HG03066 (cell line): ENCODE measurements around the gene HADHB.
A peak's percentile ranks its signal among the peaks of the same experiment; 100 is the strongest.

Source experiments
- ATAC-seq: cut with Tn5 transposase; IDR thresholded peaks from one replicate; pipeline ENCODE4 v1.9.1; 2021; ENCODE audit warnings: low read depth; ENCODE audit not compliant: unreplicated experiment

HADHB gene

DNA sequence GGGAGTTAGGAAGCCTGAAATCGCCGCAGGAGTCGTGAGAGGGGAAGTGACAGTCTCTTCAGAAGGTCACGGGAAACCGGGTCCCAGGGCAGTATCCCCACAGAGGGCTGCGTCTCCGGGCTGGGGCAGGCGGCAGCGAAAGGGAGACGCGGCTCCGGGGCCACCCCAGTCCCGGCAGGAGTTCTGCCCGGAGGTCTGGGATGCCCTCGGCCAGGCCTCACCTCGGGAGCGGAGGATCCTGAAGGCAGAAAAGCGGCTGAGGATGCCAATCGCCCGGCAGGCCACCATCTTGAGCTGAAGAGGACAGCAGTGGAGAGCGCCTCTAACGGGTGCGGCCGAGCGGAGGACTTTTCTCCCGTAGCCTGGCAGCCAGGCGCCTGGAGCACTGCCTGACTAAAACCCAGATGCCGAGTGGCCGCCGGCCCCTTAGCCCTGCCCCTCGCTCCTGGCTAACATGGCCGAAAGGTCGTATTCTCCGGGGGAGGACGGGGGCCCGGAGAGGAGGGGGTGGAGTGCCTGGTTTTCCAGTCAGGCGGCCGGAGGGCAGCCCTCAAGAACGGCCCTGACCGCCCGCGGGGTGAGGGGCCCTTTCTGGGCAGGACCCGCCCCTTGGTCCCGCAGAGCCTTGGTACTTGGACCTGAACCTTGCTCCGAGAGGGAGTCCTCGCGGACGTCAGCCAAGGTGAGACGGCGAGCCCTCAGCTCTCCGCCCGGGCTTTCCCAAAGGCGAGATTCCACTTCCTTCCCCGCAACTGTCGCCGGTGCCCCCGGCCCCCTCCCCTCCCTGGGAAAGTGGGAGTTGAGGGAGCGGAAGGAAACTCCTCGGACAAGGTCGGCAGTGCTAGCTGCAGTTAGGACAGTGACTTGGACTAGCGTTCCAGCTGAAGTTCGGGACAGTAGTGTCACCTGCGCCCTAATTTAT, at the start of gene HADHB, which contains the start of gene HADHA:
Gene HADHB (plus strand): TSS at position 631 of the 922 bp plus-strand sequence. CDS start 9,316 bp downstream, outside the sequence.
Gene HADHA (minus strand): TSS at position 324 of the 922 bp plus-strand sequence. CDS start 36 bp downstream, at position 288.
- ATAC-seq = peak; percentile 60

DNA sequence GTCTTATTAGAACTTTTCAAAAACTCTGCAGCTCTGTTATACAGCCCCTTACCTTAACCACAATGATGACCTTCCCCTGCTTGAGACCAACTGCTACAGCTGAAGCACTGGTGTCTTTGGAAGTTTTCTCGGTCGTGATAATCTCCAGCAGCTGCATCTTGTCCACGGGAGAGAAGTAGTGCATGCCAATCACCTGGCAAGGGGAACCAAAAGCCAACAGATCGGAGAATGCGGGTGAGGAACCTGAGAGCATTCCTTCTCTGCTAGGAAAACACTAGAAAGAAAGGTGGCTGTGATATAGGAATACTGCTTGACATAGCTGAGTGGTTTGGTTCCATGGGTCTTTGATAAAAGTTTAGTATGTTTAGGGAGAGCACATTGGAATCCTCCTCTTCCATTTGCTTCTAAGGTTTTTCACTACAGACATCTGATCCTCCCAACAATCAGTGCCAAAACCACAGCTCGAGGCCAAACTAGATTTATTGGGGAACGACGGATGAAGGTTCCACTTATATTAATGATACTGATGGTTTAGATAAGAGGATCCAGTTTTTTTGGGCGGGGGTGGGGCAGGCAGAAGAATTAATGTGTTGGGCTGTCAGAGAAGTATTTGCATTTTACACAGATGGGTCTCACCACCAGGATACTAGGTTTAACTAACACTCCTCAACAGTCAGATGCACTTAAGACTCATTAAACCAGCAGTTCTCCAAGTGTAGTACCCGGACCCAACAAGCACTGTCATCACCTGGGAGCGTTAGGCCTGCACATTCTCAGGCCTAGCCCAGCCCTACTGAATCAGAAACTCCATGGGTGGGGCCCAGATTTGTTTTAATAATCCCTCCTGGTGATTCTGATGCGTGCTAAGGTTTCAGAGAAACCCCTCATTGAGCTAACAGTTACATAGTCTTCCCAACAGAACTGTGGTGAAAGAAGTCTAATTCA, 49.4 kb upstream of the HADHB start:
- ATAC-seq = no peak

DNA sequence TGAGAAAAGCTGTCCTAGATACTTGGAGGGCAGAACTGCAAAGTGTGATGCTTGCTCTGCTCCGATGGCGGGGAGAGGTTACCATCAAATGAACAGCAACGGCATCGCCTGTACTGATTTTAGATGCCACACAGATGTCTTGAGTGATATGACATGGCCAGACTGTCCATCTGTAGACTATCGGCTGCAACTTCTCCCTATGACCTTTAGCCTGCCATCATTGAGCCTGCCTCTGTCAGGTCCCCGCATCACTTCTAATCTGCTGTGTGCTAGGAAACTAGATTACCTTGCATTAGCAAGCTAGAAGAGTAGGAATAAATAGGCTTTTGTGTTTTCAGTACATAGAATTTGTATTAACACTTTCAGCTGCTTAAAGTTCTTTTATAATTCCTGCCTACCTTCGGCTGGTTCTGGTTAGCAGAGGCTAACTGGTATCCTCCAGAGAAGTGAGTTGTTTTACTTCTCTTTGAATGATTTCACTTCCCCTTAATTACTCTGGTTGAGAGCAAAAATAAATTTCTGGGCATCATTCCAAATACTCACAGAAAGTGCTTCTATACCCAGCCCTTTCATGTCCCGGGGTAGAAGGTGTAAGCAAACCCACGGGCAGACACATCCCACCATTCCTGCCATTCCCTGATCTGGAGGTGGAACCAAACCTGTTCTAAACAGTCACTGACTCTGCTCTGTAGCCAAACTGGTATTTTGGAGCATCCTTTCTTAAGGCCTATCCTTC, 47.9 kb upstream of the HADHB start:
- no peak for ATAC-seq

GRCh38 chr2:26197516-26197915, 47.2 kb upstream of the HADHB start:
- ATAC-seq = no peak

DNA sequence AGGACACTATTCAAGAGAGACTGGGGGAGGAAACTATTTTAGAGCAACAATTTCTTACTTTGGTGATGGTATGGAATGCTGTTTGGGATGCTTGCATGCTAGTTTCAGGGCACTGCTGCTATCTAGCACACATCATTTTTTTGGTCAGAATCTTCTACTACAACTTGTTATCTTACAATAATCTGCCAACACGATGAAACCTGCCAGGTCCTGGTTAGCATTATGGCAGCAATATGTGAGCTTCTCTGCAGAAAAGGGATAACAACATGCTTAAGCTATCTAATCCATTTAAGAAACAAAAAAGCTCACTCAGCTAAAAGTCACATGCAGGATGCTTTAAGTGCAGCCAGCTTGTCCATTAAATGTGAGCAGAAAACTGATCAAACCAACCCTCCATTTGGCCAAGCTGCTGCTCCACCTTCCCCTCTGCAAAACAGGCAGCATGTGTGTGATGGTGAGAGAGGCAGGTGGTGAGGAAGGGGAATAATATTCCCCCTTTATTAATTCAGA, 41.7 kb upstream of the HADHB start:
- no peak for ATAC-seq

DNA sequence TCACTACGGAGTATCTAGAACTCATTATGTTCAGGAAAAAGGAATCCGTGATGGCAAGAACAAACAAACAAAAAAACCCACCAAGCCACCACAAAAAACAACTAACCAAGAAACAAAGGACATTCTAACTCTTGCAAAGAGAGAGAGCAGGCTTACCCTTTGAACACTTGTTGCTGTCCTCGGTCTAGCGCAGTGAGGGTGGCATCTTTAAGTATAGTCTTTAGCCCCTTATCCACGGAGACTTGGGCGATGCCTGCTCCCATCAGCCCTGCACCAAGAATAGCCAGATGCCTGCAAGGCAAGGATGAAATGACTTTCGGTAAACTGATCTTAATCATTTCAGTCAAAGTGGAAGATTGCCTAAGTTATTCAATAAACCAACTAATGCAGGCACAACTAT, 40.8 kb upstream of the HADHB start:
- no peak for ATAC-seq

GRCh38 chr2:26212011-26212410, 32.7 kb upstream of the HADHB start:
- no peak for ATAC-seq

GRCh38 chr2:26214759-26215158, 30.0 kb upstream of the HADHB start:
- ATAC-seq = no peak

GRCh38 chr2:26215833-26216232, 28.9 kb upstream of the HADHB start:
- no peak for ATAC-seq

- no peak for ATAC-seq
Measured at GRCh38 chr2:26216587-26216986, 28.2 kb upstream of the HADHB start.

DNA sequence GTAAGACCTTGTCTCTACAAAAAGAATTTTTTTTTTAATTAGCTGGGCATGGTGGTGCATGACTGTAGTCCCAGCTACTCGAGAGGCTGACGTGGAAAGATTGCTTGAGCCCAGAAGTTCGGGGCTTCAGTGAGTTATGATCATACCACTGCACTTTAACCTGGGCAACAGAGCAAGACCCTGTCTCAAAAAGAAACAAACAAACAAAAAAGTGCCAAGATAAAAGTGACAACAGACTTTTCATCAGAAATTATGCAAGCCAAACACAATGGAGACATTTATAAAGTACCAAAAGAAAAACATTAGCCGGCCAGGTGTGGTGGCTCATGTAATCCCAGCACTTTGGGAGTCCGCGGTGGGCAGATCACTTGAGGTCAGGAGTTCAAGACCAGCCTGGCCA, 27.0 kb upstream of the HADHB start:
- no peak for ATAC-seq

GRCh38 chr2:26223018-26223417, 21.7 kb upstream of the HADHB start:
- ATAC-seq = no peak

DNA sequence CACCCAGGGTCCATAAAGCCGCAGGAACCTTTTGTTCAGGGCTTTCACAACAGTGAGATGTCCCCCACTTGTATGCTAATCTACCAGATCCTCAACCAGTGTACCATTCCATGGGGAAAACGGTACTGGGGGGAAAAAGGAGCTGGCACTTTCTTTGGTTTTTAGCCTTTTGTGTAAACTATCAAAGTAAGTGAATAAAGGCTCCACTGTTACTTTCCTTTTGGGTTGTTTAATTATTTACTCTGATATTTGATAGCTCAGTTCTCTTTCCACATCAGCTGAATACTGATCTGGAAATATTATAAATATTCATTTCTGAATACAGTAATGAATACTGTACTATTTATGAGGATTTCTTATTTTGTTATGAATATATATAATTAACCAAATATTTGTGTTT, 20.6 kb upstream of the HADHB start:
- ATAC-seq = no peak

DNA sequence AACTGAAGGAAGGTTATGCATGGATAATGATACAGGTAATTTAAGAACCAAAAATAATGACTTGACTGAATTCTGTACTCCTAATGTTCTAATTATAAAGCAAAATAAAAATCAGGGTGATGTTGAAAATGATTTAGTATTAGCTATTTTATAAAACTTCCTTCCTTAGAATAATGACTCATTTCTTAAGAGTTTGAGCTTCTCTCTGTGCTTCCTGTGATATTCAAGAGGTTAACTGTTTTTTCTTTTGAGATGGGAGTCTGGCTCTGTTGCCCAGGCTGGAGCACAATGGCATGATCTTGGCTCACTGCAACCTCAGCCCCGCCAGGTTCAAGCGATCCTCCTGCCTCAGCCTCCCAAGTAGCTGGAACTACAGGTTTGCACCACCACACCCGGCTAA, 15.1 kb upstream of the HADHB start:
- no peak for ATAC-seq

DNA sequence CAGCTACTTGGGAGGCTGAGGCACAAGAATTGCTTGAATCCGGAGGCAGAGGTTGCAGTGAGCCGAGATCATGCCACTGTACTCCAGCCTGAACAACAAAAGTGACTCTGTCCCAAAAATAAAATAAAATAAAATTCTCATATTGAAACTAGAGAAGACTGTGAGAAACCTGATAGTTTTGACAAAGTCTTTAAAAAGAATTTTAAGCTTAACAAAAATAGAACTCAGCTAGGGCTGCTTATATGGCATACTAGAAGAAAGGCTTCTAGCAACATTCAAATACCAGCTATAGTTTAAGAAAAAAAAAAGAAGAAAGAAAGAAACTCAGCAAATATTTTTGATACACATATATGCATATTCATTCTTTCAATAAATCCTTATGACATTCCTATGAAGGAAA, 13.9 kb upstream of the HADHB start:
- no peak for ATAC-seq

GRCh38 chr2:26235089-26235488, 9.7 kb upstream of the HADHB start:
- ATAC-seq = no peak

DNA sequence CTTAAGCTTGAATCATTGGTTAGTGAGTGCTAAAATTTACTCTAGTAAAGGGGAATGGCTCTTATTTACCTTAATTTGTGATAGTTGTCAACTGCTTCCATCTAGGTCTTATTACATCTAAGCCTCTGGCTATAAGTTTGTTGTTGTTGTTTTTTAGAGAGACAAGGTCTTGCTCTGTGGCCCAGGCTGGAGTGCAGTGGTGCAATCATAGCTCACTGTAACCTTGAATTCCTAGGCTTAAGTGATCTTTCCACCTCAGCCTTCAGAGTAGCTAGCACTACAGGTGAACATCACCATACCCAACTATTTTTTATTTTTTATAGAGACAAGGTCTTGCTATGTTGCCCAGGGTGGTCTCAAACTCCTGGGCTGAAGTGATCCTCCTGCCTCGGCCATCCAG, 6.9 kb upstream of the HADHB start:
- no peak for ATAC-seq

- ATAC-seq = no peak
Measured at GRCh38 chr2:26238311-26238958, 6.3 kb upstream of the HADHB start.

- ATAC-seq = no peak
Measured at GRCh38 chr2:26241928-26242436, 2.8 kb upstream of the HADHB start.
